Upper lobe of right lung (tissue), 1 donor: ENCODE results near the gene FAR2. TPM values are rescaled to one million over a fixed set of nuclear protein-coding genes. Genes with fewer than 3 reads are reported as not detected.

ENCODE experiments used
- ATAC-seq: fragments of 200-7000 bp; cut with Tn5 transposase; one replicate; pipeline ENCODE4 v1.9.1; 2020; ENCODE audit warnings: mild to moderate bottlenecking, moderate library complexity
- DNase-seq: peaks from one replicate; pipeline ENCODE4 v3.0.0-alpha.2; 2020
- H3K27ac ChIP-seq: fragments of 200-600 bp; one replicate; pipeline ENCODE4 v1.8.0; 2022
- H3K27me3 ChIP-seq: fragments of 200-600 bp; one replicate; pipeline ENCODE4 v1.8.0; 2022; ENCODE audit warnings: mild to moderate bottlenecking
- H3K36me3 ChIP-seq: fragments of 200-600 bp; one replicate; pipeline ENCODE4 v1.8.0; 2022
- H3K4me1 ChIP-seq: fragments of 200-600 bp; one replicate; pipeline ENCODE4 v1.8.0; 2022
- H3K4me3 ChIP-seq: fragments of 200-600 bp; one replicate; pipeline ENCODE4 v1.8.0; 2022; ENCODE audit warnings: mild to moderate bottlenecking
- H3K9me3 ChIP-seq: fragments of 200-600 bp; one replicate; pipeline ENCODE4 v1.8.0; 2022
- intact Hi-C: fragments of 100-400 bp; cut with DNase I; formaldehyde crosslinking; loops from one replicate; pipeline ENCODE4 v1.11.0; 2022
- total RNA-seq: library from RNA; stranded (reverse); fragmentation: NEBNext Ultra II Directional; extraction: Animal tissue kit (Norgen Biotek cat#: 25700); gene quantifications from one replicate; pipeline ENCODE4 v1.2.1, GENCODE V29; 2021
- TF ChIP-seq, protein P1 (sequence below): fragments of 200-600 bp; IDR thresholded peaks from one replicate; pipeline ENCODE4 v1.8.0; 2022; ENCODE audit warnings: antibody characterized with exemption
- donor health status: DM: no; HTN: yes; CAD: no; lungs with severe emphysema.

Gene FAR2
- total RNA-seq, 1 donor from 2014 or later: 13.3 TPM

DNA sequence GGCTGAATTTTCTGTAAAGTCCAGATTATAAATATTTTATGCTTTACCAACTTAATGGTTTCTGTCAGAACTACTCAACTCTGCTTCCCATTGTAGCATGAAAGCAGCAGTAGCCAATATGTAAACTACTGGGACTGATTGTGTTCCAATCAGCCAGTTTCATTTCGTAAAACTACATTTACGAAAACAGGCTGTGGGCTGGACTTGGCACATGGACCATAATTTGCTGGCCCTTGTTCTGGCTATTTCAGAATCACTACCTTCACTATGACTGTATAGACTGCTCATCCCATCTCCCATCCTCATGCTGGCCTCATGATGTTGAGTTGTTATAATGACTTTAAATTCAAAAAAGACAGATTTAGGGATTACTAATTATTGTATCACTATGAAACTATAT is 38.7 kb downstream of the FAR2 start:
- TF ChIP-seq, protein P1, sequence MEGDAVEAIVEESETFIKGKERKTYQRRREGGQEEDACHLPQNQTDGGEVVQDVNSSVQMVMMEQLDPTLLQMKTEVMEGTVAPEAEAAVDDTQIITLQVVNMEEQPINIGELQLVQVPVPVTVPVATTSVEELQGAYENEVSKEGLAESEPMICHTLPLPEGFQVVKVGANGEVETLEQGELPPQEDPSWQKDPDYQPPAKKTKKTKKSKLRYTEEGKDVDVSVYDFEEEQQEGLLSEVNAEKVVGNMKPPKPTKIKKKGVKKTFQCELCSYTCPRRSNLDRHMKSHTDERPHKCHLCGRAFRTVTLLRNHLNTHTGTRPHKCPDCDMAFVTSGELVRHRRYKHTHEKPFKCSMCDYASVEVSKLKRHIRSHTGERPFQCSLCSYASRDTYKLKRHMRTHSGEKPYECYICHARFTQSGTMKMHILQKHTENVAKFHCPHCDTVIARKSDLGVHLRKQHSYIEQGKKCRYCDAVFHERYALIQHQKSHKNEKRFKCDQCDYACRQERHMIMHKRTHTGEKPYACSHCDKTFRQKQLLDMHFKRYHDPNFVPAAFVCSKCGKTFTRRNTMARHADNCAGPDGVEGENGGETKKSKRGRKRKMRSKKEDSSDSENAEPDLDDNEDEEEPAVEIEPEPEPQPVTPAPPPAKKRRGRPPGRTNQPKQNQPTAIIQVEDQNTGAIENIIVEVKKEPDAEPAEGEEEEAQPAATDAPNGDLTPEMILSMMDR: no peak
- Histone ChIP-seq H3K36me3 (no peaks in the 10 kb centered on the region), H3K4me3 (no peak overlapping the region), H3K4me1 (no peaks in the 10 kb centered on the region), H3K27me3 (no peaks in the 10 kb centered on the region), H3K27ac (no peak overlapping the region), H3K9me3 (no peaks in the 10 kb centered on the region)
- no peak for ATAC-seq
- no peak for DNase-seq
- intact Hi-C loops: no loop called here

DNA sequence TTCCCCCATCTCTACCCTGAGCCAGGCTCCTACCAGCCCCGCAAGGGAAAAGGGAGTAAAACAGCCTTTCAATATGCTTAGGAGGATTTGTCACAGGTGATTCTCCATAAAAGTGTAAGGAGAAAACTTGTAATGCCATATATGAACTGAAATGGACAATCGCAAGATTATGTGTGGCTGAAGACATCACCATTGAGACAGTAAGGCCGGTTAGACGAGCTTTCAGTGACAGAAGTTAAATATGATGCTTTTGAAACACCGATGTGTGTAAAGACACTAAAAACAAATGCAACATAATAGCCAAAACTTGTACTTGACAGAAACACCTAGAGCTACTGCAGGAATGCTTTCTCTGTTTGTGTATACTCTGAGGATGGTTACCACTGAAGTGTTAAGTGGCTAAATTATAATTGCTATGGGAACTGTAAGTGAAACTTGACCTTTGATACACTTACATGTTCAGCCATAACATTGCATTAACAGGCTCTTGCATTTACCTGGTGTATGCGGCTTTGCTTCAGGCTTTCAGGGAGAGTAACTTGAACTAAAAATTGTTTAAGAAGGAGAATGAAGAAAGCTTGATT is 42.3 kb downstream of the FAR2 start:
- TF ChIP-seq, protein P1: no peak
- Histone ChIP-seq H3K9me3 (no peaks in the 10 kb centered on the region), H3K4me1 (no peaks in the 10 kb centered on the region), H3K27me3 (no peaks in the 10 kb centered on the region), H3K27ac (no peak overlapping the region), H3K4me3 (no peak overlapping the region), H3K36me3 (no peaks in the 10 kb centered on the region)
- intact Hi-C loops: no loop called here
- DNase-seq (no peak), ATAC-seq (no peak)

DNA sequence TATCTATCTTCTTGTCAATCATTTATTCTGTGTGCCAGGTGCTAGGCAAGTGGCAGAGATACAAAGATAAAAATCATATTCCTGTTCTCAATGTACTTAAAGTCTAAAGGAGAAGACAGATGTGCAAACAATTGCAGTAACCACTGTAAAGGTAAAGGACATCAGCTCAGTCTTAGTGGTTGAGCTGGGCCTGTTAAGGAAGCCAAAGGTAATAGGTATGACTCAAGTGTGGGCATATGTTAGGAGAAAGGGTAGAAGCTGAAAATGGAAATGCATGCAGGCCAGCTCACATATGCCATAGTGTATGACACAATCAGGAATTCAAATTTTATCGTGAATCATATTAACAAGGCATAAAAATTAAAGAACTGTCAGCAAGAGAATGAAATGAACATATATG is 49.8 kb downstream of the FAR2 start:
- no peaks in the 10 kb centered on the region for H3K27me3 ChIP-seq
- ATAC-seq: no peak
- TF ChIP-seq, protein P1: no peak
- DNase-seq: no peak
- intact Hi-C loops: no loop called here
- H3K9me3 ChIP-seq: no peaks in the 10 kb centered on the region
- no peak overlapping the region for H3K4me3 ChIP-seq
- no peak overlapping the region for H3K27ac ChIP-seq
- H3K36me3 ChIP-seq: no peaks in the 10 kb centered on the region
- H3K4me1 ChIP-seq: no peaks in the 10 kb centered on the region

DNA sequence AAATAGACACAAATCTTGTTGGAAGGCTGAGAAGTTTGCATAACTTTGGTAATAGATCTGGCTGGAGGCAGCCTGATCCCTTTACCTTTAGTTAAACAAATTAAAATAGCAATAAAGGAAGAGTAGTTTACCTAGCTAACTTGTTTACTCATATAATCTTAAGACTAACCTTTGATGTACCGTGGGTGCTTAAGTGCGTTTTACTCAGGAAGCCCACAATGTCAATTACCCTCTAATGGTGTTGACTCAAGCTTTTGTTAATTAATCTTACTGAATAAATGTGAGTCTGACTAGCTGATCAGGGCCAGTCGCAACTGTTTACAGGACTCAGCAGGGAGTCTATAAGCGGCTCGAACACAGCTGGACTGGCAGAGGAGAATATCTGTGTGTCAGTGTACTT is 51.5 kb downstream of the FAR2 start:
- Histone ChIP-seq H3K9me3 (no peaks in the 10 kb centered on the region), H3K27me3 (no peaks in the 10 kb centered on the region), H3K36me3 (no peaks in the 10 kb centered on the region), H3K4me3 (no peak overlapping the region), H3K4me1 (no peaks in the 10 kb centered on the region), H3K27ac (no peak overlapping the region)
- intact Hi-C loops: no loop called here
- TF ChIP-seq, protein P1: no peak
- no peak for ATAC-seq
- no peak for DNase-seq

DNA sequence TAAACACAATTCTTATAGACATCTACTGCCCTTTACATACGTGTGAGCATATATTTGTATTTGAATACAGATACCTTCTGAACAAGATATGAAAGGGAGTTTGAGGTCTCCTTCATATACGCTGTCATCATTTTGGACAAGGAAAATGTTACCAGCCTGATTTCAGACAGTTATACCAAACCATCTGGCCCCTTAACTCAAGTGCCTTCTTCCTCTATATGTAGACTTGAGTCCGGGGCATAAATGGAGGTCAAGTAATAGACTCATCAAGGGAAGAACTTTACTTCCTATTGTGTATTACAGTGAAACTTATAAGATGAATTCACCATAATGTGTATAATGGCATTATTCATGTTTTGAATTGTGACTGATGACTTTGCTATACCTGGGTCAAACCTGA is 52.2 kb downstream of the FAR2 start:
- H3K27ac ChIP-seq: no peak overlapping the region
- TF ChIP-seq, protein P1: no peak
- intact Hi-C loops: no loop called here
- no peak overlapping the region for H3K4me3 ChIP-seq
- H3K4me1 ChIP-seq: no peaks in the 10 kb centered on the region
- DNase-seq: no peak
- no peaks in the 10 kb centered on the region for H3K9me3 ChIP-seq
- no peak for ATAC-seq
- no peaks in the 10 kb centered on the region for H3K36me3 ChIP-seq
- H3K27me3 ChIP-seq: no peaks in the 10 kb centered on the region

DNA sequence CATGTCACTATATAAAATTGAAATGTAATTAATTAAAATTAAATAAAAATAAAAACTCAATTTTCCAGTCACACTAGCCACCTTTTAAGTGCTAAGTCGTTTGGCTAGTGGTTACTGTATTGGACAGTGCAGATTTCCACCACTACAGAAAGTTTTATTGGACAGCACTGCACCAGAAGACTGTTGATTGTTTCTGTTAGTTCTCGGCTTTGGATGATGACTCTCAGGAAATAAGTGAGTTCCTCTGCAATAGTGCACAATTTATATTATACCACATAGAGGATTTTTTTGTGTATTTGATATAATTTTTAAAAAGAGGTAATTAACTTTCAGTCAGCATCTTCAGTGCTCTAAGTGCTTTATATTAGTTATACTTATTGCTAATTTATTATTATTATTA is 52.7 kb downstream of the FAR2 start:
- H3K4me1 ChIP-seq: no peaks in the 10 kb centered on the region
- TF ChIP-seq, protein P1: no peak
- no peak for DNase-seq
- no peaks in the 10 kb centered on the region for H3K9me3 ChIP-seq
- intact Hi-C loops: no loop called here
- H3K27me3 ChIP-seq: no peaks in the 10 kb centered on the region
- no peak for ATAC-seq
- no peaks in the 10 kb centered on the region for H3K36me3 ChIP-seq
- no peak overlapping the region for H3K4me3 ChIP-seq
- no peak overlapping the region for H3K27ac ChIP-seq
